A549 (cell line): ENCODE data around the gene CTBP2. TPM values are rescaled to one million over a fixed set of nuclear protein-coding genes. Genes with fewer than 3 reads are reported as not detected.

Experiments used
- ATAC-seq, 2 experiments: fragments of 200-7000 bp in 1 of 2; fragments of >200 bp in 1 of 2; cut with Nextera tagmentation in 1 of 2; cut with Tn5 transposase in 1 of 2; 3 replicates each; pipeline versions ENCODE4 v1.8.0 to v1.9.1; 2018 to 2020; ENCODE audit warnings: mild to moderate bottlenecking in 1 of 2, moderate library complexity in 1 of 2
- CTCF ChIA-PET: fragments of 300-600 bp; sonication (Branson Sonifier 250); formaldehyde crosslinking; extraction: SDS; loops from one replicate; lab custom pipeline; 2021; ENCODE audit warnings: antibody characterized with exemption, inconsistent platforms; lab: Yijun Ruan, JAX
- POLR2A ChIA-PET: fragments of 350-600 bp; formaldehyde crosslinking; extraction: SDS; loops from one replicate; lab custom pipeline; 2021; ENCODE audit warnings: antibody characterized with exemption, inconsistent platforms; lab: Yijun Ruan, JAX
- DNase-seq, 2 experiments: peaks; one replicate each; pipeline versions ENCODE4 v3.0.0 to v3.0.0-alpha.2; 2011 to 2016; ENCODE audit warnings: low read depth in 1 of 2, low spot score in 1 of 2
- FAIRE-seq: peaks from 2 replicates; lab custom pipeline; 2011; peaks lifted over from hg19 to GRCh38; lab: Jason Lieb, UNC
- H3K27ac ChIP-seq, 2 experiments: fragments of >200 bp; sonication (Bioruptor Twin); formaldehyde crosslinking; 3 replicates each; pipeline ENCODE4 v1.5.1; 2016 to 2017
- H3K4me1 ChIP-seq: fragments of >200 bp; sonication (Bioruptor Twin); formaldehyde crosslinking; 3 replicates; pipeline ENCODE4 v1.6.1; 2016
- H3K4me2 ChIP-seq: fragments of >200 bp; sonication (Bioruptor Twin); formaldehyde crosslinking; 3 replicates; pipeline ENCODE4 v1.6.1; 2016
- H3K4me3 ChIP-seq: fragments of >200 bp; sonication (Bioruptor Twin); formaldehyde crosslinking; 3 replicates; pipeline ENCODE4 v1.5.1; 2016
- H3K9me3 ChIP-seq: fragments of >200 bp; sonication (Bioruptor Twin); formaldehyde crosslinking; 3 replicates; pipeline ENCODE4 v1.6.1; 2016
- CBX8 ChIP-seq: fragments of 200-600 bp; sonication (generic); IDR thresholded peaks from 2 replicates; pipeline ENCODE4 v1.6.1; 2016
- CEBPB ChIP-seq, 2 experiments: fragments of >200 bp in 1 of 2; sonication (Bioruptor Twin) in 1 of 2; formaldehyde crosslinking in 1 of 2; IDR thresholded peaks; 2 replicates each; pipeline ENCODE4 v1.6.1; 2012 to 2016
- CHD4 ChIP-seq: fragments of 200-600 bp; sonication (generic); IDR thresholded peaks from 2 replicates; pipeline ENCODE4 v1.6.1; 2016; ENCODE audit warnings: antibody characterized with exemption, mild to moderate bottlenecking, borderline replicate concordance
- EP300 ChIP-seq, 2 experiments: fragments of >200 bp; sonication (Bioruptor Twin); formaldehyde crosslinking; IDR thresholded peaks; 2 replicates in 1 of 2; 3 replicates in 1 of 2; pipeline ENCODE4 v1.6.1; 2016 to 2017
- ESRRA ChIP-seq: fragments of 150-350 bp; IDR thresholded peaks from 2 replicates; pipeline ENCODE4 v1.6.1; 2014; ENCODE audit warnings: mild to moderate bottlenecking, low read length, borderline replicate concordance
- FOSB ChIP-seq: fragments of 250-450 bp; sonication (Bioruptor Pico); IDR thresholded peaks from 2 replicates; pipeline ENCODE4 v1.5.0; 2020; ENCODE audit warnings: mild to moderate bottlenecking, moderate library complexity
- FOSL2 ChIP-seq, 2 experiments: fragments of 450-650 bp in 1 of 2; fragments of >200 bp in 1 of 2; sonication (Bioruptor Twin) in 1 of 2; formaldehyde crosslinking; IDR thresholded peaks; 2 replicates each; pipeline versions ENCODE4 v1.5.0 to v1.6.1; 2016 to 2020; ENCODE audit warnings: mild to moderate bottlenecking in 1 of 2, moderate library complexity in 1 of 2
- JUN ChIP-seq, 2 experiments: fragments of >200 bp; sonication (Bioruptor Twin); formaldehyde crosslinking; IDR thresholded peaks; 2 replicates in 1 of 2; 3 replicates in 1 of 2; pipeline ENCODE4 v1.6.1; 2016 to 2017
- NFE2L2 ChIP-seq: fragments of 150-350 bp; conservative IDR thresholded peaks from 2 replicates; pipeline ENCODE4 v1.6.1; 2014; ENCODE audit warnings: low read length
- POLR2AphosphoS2 ChIP-seq: conservative IDR thresholded peaks from 2 replicates; pipeline ENCODE4 v1.6.1; 2012; ENCODE audit warnings: low read length, improper control_type of control experiment, inconsistent platforms
- RCOR1 ChIP-seq: fragments of 150-350 bp; IDR thresholded peaks from 2 replicates; pipeline ENCODE4 v1.6.1; 2014; ENCODE audit warnings: antibody characterized with exemption, low read length, low read depth
- WGBS: methylation state at CpG from one replicate; pipeline ENCODE4 v1.1.6; 2017; ENCODE audit errors: missing lambda C conversion rate; 5-methylcytosine and 5-hydroxymethylcytosine counted together
- polyA plus RNA-seq, 4 experiments: library from polyadenylated mRNA; depleted of rRNA in 3 of 4; stranded (reverse); fragments of >200 nt; fragmentation: RNase III in 1 of 4; extraction: RNeasy Plus Mini Kit Qiagen cat#74134 plus additional on column Dnase treatment in 1 of 4; gene quantifications; 2 replicates in 3 of 4; 3 replicates in 1 of 4; pipeline ENCODE4 v1.2.3, GENCODE V29; 2011 to 2017
- TF ChIP-seq, protein P1 (sequence below): fragments of >200 bp; sonication (Bioruptor Twin); formaldehyde crosslinking; IDR thresholded peaks from 3 replicates; pipeline ENCODE4 v1.6.1; 2016
- TF ChIP-seq, protein P2 (sequence below): fragments of >200 bp; sonication (Bioruptor Twin); formaldehyde crosslinking; IDR thresholded peaks from 3 replicates; pipeline ENCODE4 v1.5.1; 2016
- TF ChIP-seq, protein P3 (sequence below): fragments of 450-650 bp; IDR thresholded peaks from 2 replicates; pipeline ENCODE4 v1.6.1; 2014; ENCODE audit warnings: antibody characterized with exemption
- TF ChIP-seq, protein P4 (sequence below): IDR thresholded peaks from 2 replicates; pipeline ENCODE4 v1.6.1; 2012; ENCODE audit warnings: low read depth, borderline replicate concordance
- TF ChIP-seq, protein P5 (sequence below): fragments of >200 bp; sonication (Bioruptor Twin); formaldehyde crosslinking; IDR thresholded peaks from 2 replicates; pipeline ENCODE4 v1.6.1; 2016
- TF ChIP-seq, protein P6 (sequence below): fragments of 250-450 bp; sonication (Bioruptor Pico); IDR thresholded peaks from 2 replicates; pipeline ENCODE4 v1.5.0; 2020; ENCODE audit warnings: low read depth, mild to moderate bottlenecking, moderate library complexity

Gene CTBP2
- polyA plus RNA-seq, 2 of the 4 experiments (the other 2 are of a cell fraction) = 74.9 to 78.9 TPM

DNA sequence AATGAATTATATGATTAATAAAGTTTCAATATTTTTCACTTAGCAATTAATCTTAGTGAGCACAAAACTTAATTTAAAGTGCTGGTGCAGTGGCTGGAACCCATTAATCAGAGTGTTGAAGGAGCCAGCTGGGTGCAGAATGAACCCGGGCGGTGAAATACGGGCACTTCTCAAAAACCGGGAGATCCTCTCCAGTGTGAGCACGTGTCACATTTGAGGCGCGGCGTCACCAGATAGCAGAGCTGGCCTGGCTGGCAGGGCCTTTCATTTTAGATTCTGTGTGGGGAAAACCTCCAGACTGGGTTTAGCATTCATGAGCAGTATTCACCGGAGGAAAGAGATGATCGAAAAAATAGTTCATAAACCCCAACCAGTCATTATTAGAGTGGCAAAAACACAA is 34.5 kb upstream of the CTBP2 start:
- FAIRE-seq (no peak), DNase-seq (no peak), ATAC-seq (no peak)
- Histone ChIP-seq H3K4me2 (no peak overlapping the region), H3K4me1 (no peaks in the 10 kb centered on the region), H3K9me3 (no peaks in the 10 kb centered on the region), H3K27ac (no peak overlapping the region), H3K4me3 (no peak overlapping the region)
- TF ChIP-seq ESRRA (no peak), NFE2L2 (no peak), RCOR1 (no peak), FOSB (CRISPR knock-in tag) (no peak), CEBPB (IDR thresholded peaks at IDR 0.05) (no peak)
- TF ChIP-seq, protein P1, sequence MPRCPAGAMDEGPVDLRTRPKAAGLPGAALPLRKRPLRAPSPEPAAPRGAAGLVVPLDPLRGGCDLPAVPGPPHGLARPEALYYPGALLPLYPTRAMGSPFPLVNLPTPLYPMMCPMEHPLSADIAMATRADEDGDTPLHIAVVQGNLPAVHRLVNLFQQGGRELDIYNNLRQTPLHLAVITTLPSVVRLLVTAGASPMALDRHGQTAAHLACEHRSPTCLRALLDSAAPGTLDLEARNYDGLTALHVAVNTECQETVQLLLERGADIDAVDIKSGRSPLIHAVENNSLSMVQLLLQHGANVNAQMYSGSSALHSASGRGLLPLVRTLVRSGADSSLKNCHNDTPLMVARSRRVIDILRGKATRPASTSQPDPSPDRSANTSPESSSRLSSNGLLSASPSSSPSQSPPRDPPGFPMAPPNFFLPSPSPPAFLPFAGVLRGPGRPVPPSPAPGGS = no peak
- TF ChIP-seq, protein P2, sequence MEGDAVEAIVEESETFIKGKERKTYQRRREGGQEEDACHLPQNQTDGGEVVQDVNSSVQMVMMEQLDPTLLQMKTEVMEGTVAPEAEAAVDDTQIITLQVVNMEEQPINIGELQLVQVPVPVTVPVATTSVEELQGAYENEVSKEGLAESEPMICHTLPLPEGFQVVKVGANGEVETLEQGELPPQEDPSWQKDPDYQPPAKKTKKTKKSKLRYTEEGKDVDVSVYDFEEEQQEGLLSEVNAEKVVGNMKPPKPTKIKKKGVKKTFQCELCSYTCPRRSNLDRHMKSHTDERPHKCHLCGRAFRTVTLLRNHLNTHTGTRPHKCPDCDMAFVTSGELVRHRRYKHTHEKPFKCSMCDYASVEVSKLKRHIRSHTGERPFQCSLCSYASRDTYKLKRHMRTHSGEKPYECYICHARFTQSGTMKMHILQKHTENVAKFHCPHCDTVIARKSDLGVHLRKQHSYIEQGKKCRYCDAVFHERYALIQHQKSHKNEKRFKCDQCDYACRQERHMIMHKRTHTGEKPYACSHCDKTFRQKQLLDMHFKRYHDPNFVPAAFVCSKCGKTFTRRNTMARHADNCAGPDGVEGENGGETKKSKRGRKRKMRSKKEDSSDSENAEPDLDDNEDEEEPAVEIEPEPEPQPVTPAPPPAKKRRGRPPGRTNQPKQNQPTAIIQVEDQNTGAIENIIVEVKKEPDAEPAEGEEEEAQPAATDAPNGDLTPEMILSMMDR = no peak
- WGBS = 87% methylated on average over 10 of the region's 10 CpGs
- ChIA-PET CTCF (interaction anchor here (0.6 to 1.2 kb wide), 2 partner anchors 14 to 60 kb away, joined by 3 read pairs; no protein-coding TSS in a partner anchor), POLR2A (no interaction called here)

DNA sequence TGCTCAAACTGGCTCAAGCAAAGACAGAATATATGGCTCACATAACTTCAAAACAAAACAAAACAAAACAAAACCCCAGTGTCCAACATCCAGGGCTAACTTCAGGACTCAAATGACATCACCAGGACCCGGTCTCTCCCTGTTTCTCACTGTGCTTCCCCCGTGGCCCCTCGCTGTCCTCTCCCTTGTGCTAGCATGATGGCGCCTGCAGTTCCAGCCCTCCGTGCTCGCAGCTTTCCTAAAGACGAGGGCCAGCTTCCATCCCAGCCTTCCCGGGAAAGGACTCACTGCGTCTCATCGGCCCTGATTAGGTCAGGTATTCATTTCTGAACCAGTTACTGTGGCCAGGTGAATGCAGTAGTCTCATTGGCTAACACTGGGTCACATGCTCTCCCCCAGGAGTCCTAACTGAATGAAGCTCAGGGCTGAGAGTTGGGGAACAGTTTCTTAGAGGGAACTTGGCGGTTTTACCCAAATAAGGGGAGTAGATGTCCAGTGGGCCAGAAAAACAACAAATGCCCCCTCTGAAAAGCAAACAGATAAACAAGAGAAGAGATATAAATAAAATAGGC is 33.0 kb upstream of the CTBP2 start:
- Histone ChIP-seq H3K27ac (no peak overlapping the region), H3K4me2 (no peak overlapping the region), H3K9me3 (no peaks in the 10 kb centered on the region), H3K4me1 (no peaks in the 10 kb centered on the region), H3K4me3 (no peak overlapping the region)
- no peak for FAIRE-seq
- TF ChIP-seq, protein P3, sequence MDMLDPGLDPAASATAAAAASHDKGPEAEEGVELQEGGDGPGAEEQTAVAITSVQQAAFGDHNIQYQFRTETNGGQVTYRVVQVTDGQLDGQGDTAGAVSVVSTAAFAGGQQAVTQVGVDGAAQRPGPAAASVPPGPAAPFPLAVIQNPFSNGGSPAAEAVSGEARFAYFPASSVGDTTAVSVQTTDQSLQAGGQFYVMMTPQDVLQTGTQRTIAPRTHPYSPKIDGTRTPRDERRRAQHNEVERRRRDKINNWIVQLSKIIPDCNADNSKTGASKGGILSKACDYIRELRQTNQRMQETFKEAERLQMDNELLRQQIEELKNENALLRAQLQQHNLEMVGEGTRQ = no peak
- TF ChIP-seq JUN (IDR thresholded peaks at IDR 0.05) = no peak
- no peak for TF ChIP-seq POLR2AphosphoS2
- TF ChIP-seq FOSL2 (IDR thresholded peaks at IDR 0.05) = no peak
- TF ChIP-seq FOSL2 (CRISPR knock-in tag; IDR thresholded peaks at IDR 0.05) = no peak
- no peak for TF ChIP-seq EP300 (IDR thresholded peaks at IDR 0.05)
- TF ChIP-seq, protein P1 = no peak
- TF ChIP-seq CHD4 = no peak
- TF ChIP-seq, protein P4, sequence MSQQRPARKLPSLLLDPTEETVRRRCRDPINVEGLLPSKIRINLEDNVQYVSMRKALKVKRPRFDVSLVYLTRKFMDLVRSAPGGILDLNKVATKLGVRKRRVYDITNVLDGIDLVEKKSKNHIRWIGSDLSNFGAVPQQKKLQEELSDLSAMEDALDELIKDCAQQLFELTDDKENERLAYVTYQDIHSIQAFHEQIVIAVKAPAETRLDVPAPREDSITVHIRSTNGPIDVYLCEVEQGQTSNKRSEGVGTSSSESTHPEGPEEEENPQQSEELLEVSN = no peak
- TF ChIP-seq, protein P5, sequence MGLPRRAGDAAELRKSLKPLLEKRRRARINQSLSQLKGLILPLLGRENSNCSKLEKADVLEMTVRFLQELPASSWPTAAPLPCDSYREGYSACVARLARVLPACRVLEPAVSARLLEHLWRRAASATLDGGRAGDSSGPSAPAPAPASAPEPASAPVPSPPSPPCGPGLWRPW = no peak
- TF ChIP-seq, protein P6, sequence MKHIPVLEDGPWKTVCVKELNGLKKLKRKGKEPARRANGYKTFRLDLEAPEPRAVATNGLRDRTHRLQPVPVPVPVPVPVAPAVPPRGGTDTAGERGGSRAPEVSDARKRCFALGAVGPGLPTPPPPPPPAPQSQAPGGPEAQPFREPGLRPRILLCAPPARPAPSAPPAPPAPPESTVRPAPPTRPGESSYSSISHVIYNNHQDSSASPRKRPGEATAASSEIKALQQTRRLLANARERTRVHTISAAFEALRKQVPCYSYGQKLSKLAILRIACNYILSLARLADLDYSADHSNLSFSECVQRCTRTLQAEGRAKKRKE = no peak
- TF ChIP-seq ESRRA = no peak
- TF ChIP-seq NFE2L2 = no peak
- no peak for TF ChIP-seq CBX8
- 87% methylated on average over 11 of the region's 11 CpGs for WGBS
- ATAC-seq = no peak
- POLR2A ChIA-PET = no interaction called here
- CTCF ChIA-PET = interaction anchor here (1.2 kb wide), 3 partner anchors 9 to 15 kb away, joined by 3 read pairs; no protein-coding TSS in a partner anchor
- DNase-seq = no peak
